HCT116 (cell line): Measurements from ENCODE around the gene TRIOBP. TPM values are rescaled to one million over a fixed set of nuclear protein-coding genes. Genes with fewer than 3 reads are reported as not detected.

Source experiments
- ATAC-seq: fragments of 200-7000 bp; cut with Tn5 transposase; 2 replicates; pipeline ENCODE4 v1.9.1; 2020; ENCODE audit warnings: mild to moderate bottlenecking, moderate library complexity
- BruUV-seq: library from RNA; stranded (reverse); fragments of 400-500 nt; replicated peaks from 2 replicates; lab custom pipeline; 2021; lab: Mats Ljungman, UMichigan
- CTCF ChIA-PET: fragments of 300-600 bp; sonication (Branson Sonifier 250); formaldehyde crosslinking; loops from one replicate; lab custom pipeline; 2021; ENCODE audit warnings: antibody characterized with exemption; lab: Charles Lee
- POLR2A ChIA-PET: fragments of 300-600, 350-600 bp; sonication (Branson Sonifier 250); formaldehyde crosslinking; loops from one replicate; lab custom pipeline; 2021; ENCODE audit warnings: antibody characterized with exemption; lab: Charles Lee
- RAD21 ChIA-PET, 2 experiments: fragments of 300-600 bp; sonication (Branson Sonifier 250); formaldehyde crosslinking; loops; one replicate each; lab custom pipeline; 2023; ENCODE audit warnings: low total read pairs in 2 of 2; ENCODE audit not compliant: uncharacterized antibody in 2 of 2, unreplicated experiment in 2 of 2, low non-redundant PET in 1 of 2; lab: Charles Lee
- DNase-seq: peaks from one replicate; pipeline ENCODE4 v3.0.0-alpha.2; 2010; ENCODE audit warnings: low read depth, low spot score
- H2AFZ ChIP-seq: fragments of 200-600 bp; shearing (Covaris generic), sonication (generic); 2 replicates; pipeline ENCODE4 v1.6.1; 2017; ENCODE audit warnings: low read depth, mixed run types, mixed read lengths, antibody characterized with exemption, low read length; ENCODE audit not compliant: poor library complexity, severe bottlenecking
- H3K27ac ChIP-seq: 2 replicates; pipeline ENCODE4 v1.5.1; 2012; ENCODE audit warnings: low read depth, low read length
- H3K27me3 ChIP-seq: fragments of 200-600 bp; sonication (generic); 2 replicates; pipeline ENCODE4 v1.6.1; 2016; ENCODE audit warnings: mixed run types, low read length, mixed read lengths; ENCODE audit not compliant: insufficient read depth
- H3K36me3 ChIP-seq, 2 experiments: fragments of 200-500 bp in 1 of 2; fragments of 200-600 bp in 1 of 2; sonication (Bioruptor generic) in 1 of 2; sonication (generic) in 1 of 2; 2 replicates each; pipeline versions ENCODE4 v1.5.1 to v1.6.1; 2014 to 2016; ENCODE audit warnings: low read length in 2 of 2, inconsistent platforms in 1 of 2, mixed read lengths in 1 of 2, mixed run types in 1 of 2; ENCODE audit not compliant: insufficient read depth in 2 of 2, control insufficient read depth in 1 of 2
- H3K4me1 ChIP-seq, 2 experiments: fragments of 200-600 bp in 1 of 2; sonication (generic) in 1 of 2; 2 replicates each; pipeline versions ENCODE4 v1.5.1 to v1.6.1; 2012 to 2017; ENCODE audit warnings: low read length in 2 of 2, inconsistent platforms in 1 of 2, mild to moderate bottlenecking in 1 of 2, mixed read lengths in 1 of 2, mixed run types in 1 of 2, moderate library complexity in 1 of 2; ENCODE audit not compliant: insufficient read depth in 2 of 2, control insufficient read depth in 1 of 2
- H3K4me2 ChIP-seq: fragments of 200-600 bp; sonication (generic); 2 replicates; pipeline ENCODE4 v1.6.1; 2017; ENCODE audit warnings: mixed run types, low read length, mixed read lengths
- H3K4me3 ChIP-seq, 2 experiments: fragments of 200-600 bp in 1 of 2; sonication (generic) in 1 of 2; replicated peaks in 1 of 2; 2 replicates each; pipeline ENCODE4 v1.5.1; 2011 to 2016; ENCODE audit warnings: low read length in 2 of 2, control low read depth in 1 of 2, low read depth in 1 of 2, mild to moderate bottlenecking in 1 of 2, mixed read lengths in 1 of 2, mixed run types in 1 of 2
- H3K79me2 ChIP-seq: fragments of 200-600 bp; sonication (generic); 2 replicates; pipeline ENCODE4 v1.6.1; 2017; ENCODE audit warnings: mild to moderate bottlenecking, mixed run types, low read length, moderate library complexity, mixed read lengths; ENCODE audit not compliant: insufficient read depth
- H3K9ac ChIP-seq: fragments of 200-600 bp; sonication (generic); 2 replicates; pipeline ENCODE4 v1.6.1; 2016; ENCODE audit warnings: low read length, mixed read lengths
- H3K9me2 ChIP-seq: fragments of 200-600 bp; sonication (generic), shearing (Covaris generic); 2 replicates; pipeline ENCODE4 v1.6.1; 2017; ENCODE audit warnings: mixed run types, mild to moderate bottlenecking, moderate library complexity; ENCODE audit not compliant: insufficient read depth
- H3K9me3 ChIP-seq, 2 experiments: fragments of 200-500 bp in 1 of 2; fragments of 200-600 bp in 1 of 2; sonication (Bioruptor generic) in 1 of 2; sonication (generic) in 1 of 2; 2 replicates each; pipeline ENCODE4 v1.6.1; 2014 to 2017; ENCODE audit warnings: low read length in 2 of 2, mixed read lengths in 2 of 2, inconsistent platforms in 1 of 2, low read depth in 1 of 2, mild to moderate bottlenecking in 1 of 2, mixed run types in 1 of 2, moderate library complexity in 1 of 2; ENCODE audit not compliant: control insufficient read depth in 1 of 2, insufficient read depth in 1 of 2
- H4K20me1 ChIP-seq: fragments of 200-600 bp; sonication (generic), shearing (Covaris generic); 2 replicates; pipeline ENCODE4 v1.6.1; 2017; ENCODE audit warnings: mixed run types, mild to moderate bottlenecking, moderate library complexity; ENCODE audit not compliant: insufficient read depth
- CEBPB ChIP-seq: IDR thresholded peaks from 2 replicates; pipeline ENCODE4 v1.6.1; 2012; ENCODE audit warnings: low read depth
- ELF1 ChIP-seq: IDR thresholded peaks from 2 replicates; pipeline ENCODE4 v1.6.1; 2012; ENCODE audit warnings: low read depth, borderline replicate concordance
- POLR2A ChIP-seq: IDR thresholded peaks from 2 replicates; pipeline ENCODE4 v1.7.0; 2011; ENCODE audit warnings: borderline replicate concordance; ENCODE audit not compliant: insufficient read depth, insufficient read length; ENCODE audit errors: extremely low read depth
- POLR2AphosphoS5 ChIP-seq: IDR thresholded peaks from 2 replicates; pipeline ENCODE4 v1.6.1; 2011; ENCODE audit warnings: mild to moderate bottlenecking, low read depth, low read length, moderate library complexity
- SRF ChIP-seq: IDR thresholded peaks from 2 replicates; pipeline ENCODE4 v1.6.1; 2012; ENCODE audit warnings: low read depth
- YY1 ChIP-seq: IDR thresholded peaks from 2 replicates; pipeline ENCODE4 v1.6.1; 2011; ENCODE audit warnings: low read length, low read depth, moderate library complexity, mild to moderate bottlenecking; ENCODE audit not compliant: insufficient replicate concordance; ENCODE audit errors: extremely low read depth
- ZNF274 ChIP-seq: fragments of 200-500 bp; sonication (Bioruptor generic); IDR thresholded peaks from 2 replicates; pipeline ENCODE4 v1.6.1; 2014; ENCODE audit warnings: mild to moderate bottlenecking, low read depth, low read length, inconsistent platforms
- intact Hi-C: fragments of 100-400 bp; cut with micrococcal nuclease; formaldehyde crosslinking; loops from 2 replicates; pipeline ENCODE4 v1.10.0; 2022
- total RNA-seq: library from RNA; stranded (reverse); gene quantifications from one replicate; pipeline ENCODE4 v1.2.1, GENCODE V29; 2021; ENCODE audit not compliant: unreplicated experiment
- TF ChIP-seq, protein P1 (sequence below), 3 experiments: fragments of 200-600 bp in 1 of 3; sonication (generic) in 1 of 3; IDR thresholded peaks in 2 of 3; conservative IDR thresholded peaks in 1 of 3; 2 replicates each; pipeline ENCODE4 v1.5.1; 2012 to 2017; ENCODE audit warnings: low read depth in 2 of 3, low read length in 2 of 3, antibody characterized with exemption in 1 of 3, borderline replicate concordance in 1 of 3, control low read depth in 1 of 3, mild to moderate bottlenecking in 1 of 3, mixed read lengths in 1 of 3, mixed run types in 1 of 3, moderate library complexity in 1 of 3; ENCODE audit not compliant: insufficient read depth in 1 of 3
- TF ChIP-seq, protein P2 (sequence below): IDR thresholded peaks from 2 replicates; pipeline ENCODE4 v1.6.1; 2012

Gene TRIOBP
- total RNA-seq, 1 experiment from 2014 or later = 244 TPM

DNA sequence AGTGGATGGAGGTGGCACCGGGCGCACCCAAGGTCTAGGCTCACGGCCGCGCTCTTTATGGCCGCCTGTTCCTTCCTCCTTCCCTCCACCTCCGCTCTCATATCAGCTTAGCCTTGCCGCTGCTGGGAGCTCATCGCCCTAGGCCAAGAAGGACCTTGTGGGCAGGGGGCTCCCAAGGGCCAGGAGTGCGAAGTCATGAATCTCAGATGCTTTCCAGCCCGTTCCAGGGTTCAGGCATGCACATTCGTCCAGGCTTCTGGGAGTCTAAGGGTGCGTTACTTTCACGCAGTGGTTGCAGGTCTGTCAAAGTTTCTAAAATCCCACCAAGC is 122.2 kb downstream of the TRIOBP start:
- no peak for TF ChIP-seq SRF
- TF ChIP-seq, protein P1, sequence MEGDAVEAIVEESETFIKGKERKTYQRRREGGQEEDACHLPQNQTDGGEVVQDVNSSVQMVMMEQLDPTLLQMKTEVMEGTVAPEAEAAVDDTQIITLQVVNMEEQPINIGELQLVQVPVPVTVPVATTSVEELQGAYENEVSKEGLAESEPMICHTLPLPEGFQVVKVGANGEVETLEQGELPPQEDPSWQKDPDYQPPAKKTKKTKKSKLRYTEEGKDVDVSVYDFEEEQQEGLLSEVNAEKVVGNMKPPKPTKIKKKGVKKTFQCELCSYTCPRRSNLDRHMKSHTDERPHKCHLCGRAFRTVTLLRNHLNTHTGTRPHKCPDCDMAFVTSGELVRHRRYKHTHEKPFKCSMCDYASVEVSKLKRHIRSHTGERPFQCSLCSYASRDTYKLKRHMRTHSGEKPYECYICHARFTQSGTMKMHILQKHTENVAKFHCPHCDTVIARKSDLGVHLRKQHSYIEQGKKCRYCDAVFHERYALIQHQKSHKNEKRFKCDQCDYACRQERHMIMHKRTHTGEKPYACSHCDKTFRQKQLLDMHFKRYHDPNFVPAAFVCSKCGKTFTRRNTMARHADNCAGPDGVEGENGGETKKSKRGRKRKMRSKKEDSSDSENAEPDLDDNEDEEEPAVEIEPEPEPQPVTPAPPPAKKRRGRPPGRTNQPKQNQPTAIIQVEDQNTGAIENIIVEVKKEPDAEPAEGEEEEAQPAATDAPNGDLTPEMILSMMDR (IDR thresholded peaks at IDR 0.05 in 2 of 3, conservative IDR thresholded peaks at IDR 0.05 in 1 of 3; ENCODE audit: borderline replicate concordance in 1 of 3, insufficient read depth in 1 of 3, low read depth in 2 of 3, low read length in 2 of 3) = no peak
- TF ChIP-seq POLR2A = no peak
- TF ChIP-seq ZNF274 = no peak
- TF ChIP-seq, protein P2, sequence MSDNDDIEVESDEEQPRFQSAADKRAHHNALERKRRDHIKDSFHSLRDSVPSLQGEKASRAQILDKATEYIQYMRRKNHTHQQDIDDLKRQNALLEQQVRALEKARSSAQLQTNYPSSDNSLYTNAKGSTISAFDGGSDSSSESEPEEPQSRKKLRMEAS = no peak
- no peak for TF ChIP-seq CEBPB
- TF ChIP-seq POLR2AphosphoS5 = no peak
- no peak for TF ChIP-seq YY1
- no peak for TF ChIP-seq ELF1
- Histone ChIP-seq H3K9me3 (no peaks in the 10 kb centered on the region), H3K4me2 (no peak overlapping the region), H4K20me1 (no peaks in the 10 kb centered on the region), H3K4me3 (no peak overlapping the region), H3K36me3 (peaks cover 2 to 12% of the 10 kb centered on the region in 2 experiments; a peak in 2 of 4 replicates), H3K79me2 (no peaks in the 10 kb centered on the region), H3K27ac (no peak overlapping the region), H3K27me3 (no peaks in the 10 kb centered on the region), H3K9ac (no peak overlapping the region), H3K4me1 (peaks cover 4 to 15% of the 10 kb centered on the region in 2 experiments; a peak in 3 of 4 replicates), H2AFZ (no peak overlapping the region), H3K9me2 (no peaks in the 10 kb centered on the region)
- POLR2A ChIA-PET = interaction anchor here (3.4 kb wide), 1 partner anchor 11 kb away, joined by 19 read pairs; the partner anchor contains the start of gene GCAT
- DNase-seq (no peak), ATAC-seq (no peak)
- BruUV-seq = no TSS peak
- CTCF ChIA-PET = interaction anchor here (1.3 to 4.8 kb wide), 2 partner anchors 25 to 44 kb away, joined by 3 to 33 read pairs; partner anchors contain the start of gene ANKRD54
- intact Hi-C loops = no loop called here
- RAD21 ChIA-PET = no interaction called here
